Osteocyte (in vitro differentiated cells): ENCODE data around the gene SMS. TPM values are rescaled to one million over a fixed set of nuclear protein-coding genes. Genes with fewer than 3 reads are reported as not detected.

Source experiments
- DNase-seq: peaks from one replicate; pipeline ENCODE4 v3.0.0; 2021; ENCODE audit warnings: mixed read lengths; ENCODE audit not compliant: unreplicated experiment; ENCODE audit errors: extremely low spot score
- H3K27ac Mint-ChIP-seq: one replicate; pipeline ENCODE4 v1.8.0; 2021; ENCODE audit warnings: mild to moderate bottlenecking, mixed read lengths; ENCODE audit not compliant: unreplicated experiment
- H3K27me3 Mint-ChIP-seq: one replicate; pipeline ENCODE4 v1.8.0; 2021; ENCODE audit warnings: mixed read lengths; ENCODE audit not compliant: unreplicated experiment
- H3K36me3 Mint-ChIP-seq: one replicate; pipeline ENCODE4 v1.8.0; 2021; ENCODE audit warnings: mixed read lengths; ENCODE audit not compliant: unreplicated experiment
- H3K4me1 Mint-ChIP-seq: one replicate; pipeline ENCODE4 v1.8.0; 2021; ENCODE audit warnings: mixed read lengths; ENCODE audit not compliant: unreplicated experiment
- H3K4me3 Mint-ChIP-seq: one replicate; pipeline ENCODE4 v1.8.0; 2021; ENCODE audit warnings: mild to moderate bottlenecking, moderate library complexity, mixed read lengths; ENCODE audit not compliant: unreplicated experiment
- H3K9me3 Mint-ChIP-seq: one replicate; pipeline ENCODE4 v1.8.0; 2021; ENCODE audit warnings: mixed read lengths; ENCODE audit not compliant: unreplicated experiment
- CTCF ChIP-seq: fragments of 200-600 bp; sonication (generic); IDR thresholded peaks from 2 replicates; pipeline ENCODE4 v1.5.0; 2021; ENCODE audit warnings: antibody characterized with exemption, mild to moderate bottlenecking, moderate library complexity
- total RNA-seq: library from RNA; stranded (reverse); gene quantifications from 2 replicates; pipeline ENCODE4 v1.2.1, GENCODE V29; 2021

The SMS gene
- total RNA-seq, 1 donor from 2014 or later, result 91.4 TPM

GRCh38 chrX:21998037-21998436 lies 57.5 kb downstream of the SMS start:
- peaks cover 4% of the 10 kb centered on the region for H3K4me1 Mint-ChIP-seq
- H3K4me3 Mint-ChIP-seq, result no peak overlapping the region
- no peaks in the 10 kb centered on the region for H3K9me3 Mint-ChIP-seq
- H3K36me3 Mint-ChIP-seq, result peaks cover 9% of the 10 kb centered on the region
- H3K27me3 Mint-ChIP-seq, result no peaks in the 10 kb centered on the region
- no peak overlapping the region for H3K27ac Mint-ChIP-seq
- TF ChIP-seq CTCF, result no peak
- no peak for DNase-seq

- no peak overlapping the region for H3K4me3 Mint-ChIP-seq
- no peak overlapping the region for H3K27ac Mint-ChIP-seq
- peaks cover 3% of the 10 kb centered on the region for H3K27me3 Mint-ChIP-seq
- peaks cover 4% of the 10 kb centered on the region for H3K9me3 Mint-ChIP-seq
- no peak for DNase-seq
- no peaks in the 10 kb centered on the region for H3K4me1 Mint-ChIP-seq
- H3K36me3 Mint-ChIP-seq, result peaks cover 22% of the 10 kb centered on the region
- no peak for TF ChIP-seq CTCF
Observed at GRCh38 chrX:22004866-22005265, 64.4 kb downstream of the SMS start.

GRCh38 chrX:22012051-22012450 lies 71.5 kb downstream of the SMS start:
- no peaks in the 10 kb centered on the region for H3K27me3 Mint-ChIP-seq
- no peak for DNase-seq
- peaks cover 4% of the 10 kb centered on the region for H3K9me3 Mint-ChIP-seq
- H3K27ac Mint-ChIP-seq, result no peak overlapping the region
- H3K36me3 Mint-ChIP-seq, result peaks cover 6% of the 10 kb centered on the region
- no peak overlapping the region for H3K4me3 Mint-ChIP-seq
- TF ChIP-seq CTCF, result no peak
- H3K4me1 Mint-ChIP-seq, result no peaks in the 10 kb centered on the region

GRCh38 chrX:22012931-22013330 lies 72.4 kb downstream of the SMS start:
- H3K4me1 Mint-ChIP-seq, result no peaks in the 10 kb centered on the region

GRCh38 chrX:22015139-22015750 lies 74.7 kb downstream of the SMS start:
- no peak overlapping the region for H3K27ac Mint-ChIP-seq
- no peaks in the 10 kb centered on the region for H3K9me3 Mint-ChIP-seq
- no peaks in the 10 kb centered on the region for H3K36me3 Mint-ChIP-seq
- H3K4me3 Mint-ChIP-seq, result no peak overlapping the region
- no peak for TF ChIP-seq CTCF
- no peaks in the 10 kb centered on the region for H3K27me3 Mint-ChIP-seq
- no peak for DNase-seq
- H3K4me1 Mint-ChIP-seq, result no peaks in the 10 kb centered on the region

More at GRCh38 chrX:22012931-22013330, 72.4 kb downstream of the SMS start:
- no peak for TF ChIP-seq CTCF
- Mint-ChIP-seq H3K9me3 (peaks cover 4% of the 10 kb centered on the region), H3K36me3 (peaks cover 6% of the 10 kb centered on the region), H3K4me3 (no peak overlapping the region), H3K27ac (no peak overlapping the region), H3K27me3 (no peaks in the 10 kb centered on the region)
- DNase-seq, result no peak
